ENCODE measurements around the gene MOV10. TPM values are rescaled to one million over a fixed set of nuclear protein-coding genes. Genes with fewer than 3 reads are reported as not detected.

The MOV10 gene
- total RNA-seq, 1 donor, result 38.7 TPM

GRCh38 chr1:112685913-112686312 lies 11.5 kb downstream of the MOV10 start:
- no peak for DNase-seq (ENCODE audit: insufficient read length, low spot score, missing footprints)
- peaks cover 8% of the 10 kb centered on the region for H3K4me1 ChIP-seq (ENCODE audit: insufficient read depth, low read length)
- no peak overlapping the region for H3K4me2 ChIP-seq (ENCODE audit: insufficient read depth, low read length)
- no peak overlapping the region for H3K27ac ChIP-seq (ENCODE audit: low read depth, low read length)
- peaks cover 25% of the 10 kb centered on the region for H4K20me1 ChIP-seq (ENCODE audit: insufficient read depth, low read length)
- H3K9me3 ChIP-seq (ENCODE audit: low read depth, low read length), result no peaks in the 10 kb centered on the region
- H2AFZ ChIP-seq (ENCODE audit: low read length), result no peak overlapping the region
- H3K27me3 ChIP-seq (ENCODE audit: insufficient read depth, low read length), result no peaks in the 10 kb centered on the region
- TF ChIP-seq CTCF (IDR thresholded peaks at IDR 0.05; ENCODE audit: extremely low read depth, low read depth, low read length), result no peak
- peaks cover 30% of the 10 kb centered on the region for H3K79me2 ChIP-seq (ENCODE audit: insufficient read depth, low read length)
- no peak overlapping the region for H3K4me3 ChIP-seq (ENCODE audit: insufficient read depth, low read length)
- peaks cover 19% of the 10 kb centered on the region for H3K36me3 ChIP-seq (ENCODE audit: insufficient read depth, low read length)

GRCh38 chr1:112686417-112686816 lies 12.0 kb downstream of the MOV10 start:
- H3K4me1 ChIP-seq (ENCODE audit: insufficient read depth, low read length), result peaks cover 8% of the 10 kb centered on the region
- no peaks in the 10 kb centered on the region for H3K9me3 ChIP-seq (ENCODE audit: low read depth, low read length)
- H4K20me1 ChIP-seq (ENCODE audit: insufficient read depth, low read length), result peaks cover 25% of the 10 kb centered on the region
- peak; percentile 41 for DNase-seq (ENCODE audit: insufficient read length, low spot score, missing footprints)
- no peak for TF ChIP-seq CTCF (IDR thresholded peaks at IDR 0.05; ENCODE audit: extremely low read depth, low read depth, low read length)
- peaks cover 23% of the 10 kb centered on the region for H3K36me3 ChIP-seq (ENCODE audit: insufficient read depth, low read length)
- no peak overlapping the region for H2AFZ ChIP-seq (ENCODE audit: low read length)
- peaks cover 30% of the 10 kb centered on the region for H3K79me2 ChIP-seq (ENCODE audit: insufficient read depth, low read length)
- H3K4me2 ChIP-seq (ENCODE audit: insufficient read depth, low read length), result no peak overlapping the region
- no peak overlapping the region for H3K4me3 ChIP-seq (ENCODE audit: insufficient read depth, low read length)
- no peaks in the 10 kb centered on the region for H3K27me3 ChIP-seq (ENCODE audit: insufficient read depth, low read length)
- no peak overlapping the region for H3K27ac ChIP-seq (ENCODE audit: low read depth, low read length)

- Histone ChIP-seq H3K36me3 (ENCODE audit: insufficient read depth, low read length) (peaks cover 27% of the 10 kb centered on the region), H3K4me3 (ENCODE audit: insufficient read depth, low read length) (no peak overlapping the region), H3K4me1 (ENCODE audit: insufficient read depth, low read length) (peaks cover 8% of the 10 kb centered on the region), H3K9me3 (ENCODE audit: low read depth, low read length) (no peaks in the 10 kb centered on the region), H3K4me2 (ENCODE audit: insufficient read depth, low read length) (no peak overlapping the region), H3K27ac (ENCODE audit: low read depth, low read length) (no peak overlapping the region), H2AFZ (ENCODE audit: low read length) (no peak overlapping the region), H3K27me3 (ENCODE audit: insufficient read depth, low read length) (no peaks in the 10 kb centered on the region), H4K20me1 (ENCODE audit: insufficient read depth, low read length) (peaks cover 25% of the 10 kb centered on the region), H3K79me2 (ENCODE audit: insufficient read depth, low read length) (peaks cover 30% of the 10 kb centered on the region)
- no peak for DNase-seq (ENCODE audit: insufficient read length, low spot score, missing footprints)
- no peak for TF ChIP-seq CTCF (IDR thresholded peaks at IDR 0.05; ENCODE audit: extremely low read depth, low read depth, low read length)
These were observed 12.4 kb downstream of the MOV10 start for GRCh38 chr1:112686835-112687234.

- Histone ChIP-seq H4K20me1 (ENCODE audit: insufficient read depth, low read length) (peaks cover 23% of the 10 kb centered on the region), H3K79me2 (ENCODE audit: insufficient read depth, low read length) (peaks cover 27% of the 10 kb centered on the region), H3K27me3 (ENCODE audit: insufficient read depth, low read length) (no peaks in the 10 kb centered on the region), H2AFZ (ENCODE audit: low read length) (no peak overlapping the region), H3K4me3 (ENCODE audit: insufficient read depth, low read length) (no peak overlapping the region), H3K4me1 (ENCODE audit: insufficient read depth, low read length) (peaks cover 8% of the 10 kb centered on the region), H3K4me2 (ENCODE audit: insufficient read depth, low read length) (no peak overlapping the region), H3K9me3 (ENCODE audit: low read depth, low read length) (no peaks in the 10 kb centered on the region), H3K27ac (ENCODE audit: low read depth, low read length) (no peak overlapping the region), H3K36me3 (ENCODE audit: insufficient read depth, low read length) (peaks cover 32% of the 10 kb centered on the region)
- TF ChIP-seq CTCF (IDR thresholded peaks at IDR 0.05; ENCODE audit: extremely low read depth, low read depth, low read length), result no peak
- DNase-seq (ENCODE audit: insufficient read length, low spot score, missing footprints), result no peak
These were observed 12.9 kb downstream of the MOV10 start for GRCh38 chr1:112687361-112687760.
